HG03097 (cell line): ENCODE measurements around the gene BOLA2B.
"Not testable (repeated sequence)": the region's sequence is repeated elsewhere in the genome, so short reads cannot be mapped to it uniquely, and the experiment has no call there.

Experiments
- ATAC-seq: cut with Tn5 transposase; IDR thresholded peaks from one replicate; pipeline ENCODE4 v1.9.1; 2021; ENCODE audit not compliant: unreplicated experiment, low FRiP score

Gene BOLA2B

DNA sequence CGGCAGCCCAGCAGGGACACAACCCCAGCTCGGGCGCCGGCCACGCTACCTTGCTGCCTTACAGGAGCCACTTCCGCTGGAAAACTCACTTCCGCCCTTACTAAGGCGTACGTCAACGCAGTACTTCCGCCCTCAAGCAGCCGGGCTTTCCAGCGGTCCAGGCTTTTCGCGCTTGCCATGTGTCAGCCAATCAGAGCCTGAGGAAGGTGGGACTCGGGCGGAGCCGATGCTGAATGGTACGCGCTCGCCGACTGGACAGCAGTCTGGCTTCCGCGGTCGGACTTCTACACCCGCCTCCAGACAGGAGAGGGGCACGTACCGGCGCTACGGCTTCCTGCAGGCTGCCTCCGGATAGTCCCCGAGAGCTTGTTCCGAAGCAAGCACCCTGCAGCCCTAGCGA is at the start of gene BOLA2B, which contains the start of gene SLX1A:
Gene BOLA2B (minus strand): TSS at position 52 of the 400 bp plus-strand sequence. CDS start 71 bp downstream, outside the sequence.
Gene SLX1A (plus strand): TSS at position 261 of the 400 bp plus-strand sequence. CDS start 210 bp downstream, outside the sequence.
- peak; percentile 81 for ATAC-seq

DNA sequence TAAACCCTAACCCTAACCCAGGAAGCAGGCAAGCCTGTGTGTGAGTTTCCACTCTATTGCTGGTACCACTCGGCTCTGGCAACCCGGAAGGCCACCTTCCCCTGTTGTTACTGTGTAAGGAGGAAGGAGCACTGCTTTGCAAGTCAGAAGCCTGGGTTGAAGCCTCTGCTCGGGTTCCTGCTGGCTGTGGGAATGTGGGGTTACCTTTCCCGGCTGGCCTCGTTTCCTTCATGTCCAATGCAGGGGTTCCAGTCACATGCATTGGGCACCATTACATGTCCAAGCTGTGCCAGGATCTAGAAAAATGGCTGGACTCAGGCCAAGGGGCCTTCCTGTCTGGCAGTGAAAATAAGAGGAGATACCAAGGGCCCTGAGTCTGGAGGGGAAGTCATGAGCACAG is 23.6 kb upstream of the BOLA2B start:
- not testable (repeated sequence) for ATAC-seq

DNA sequence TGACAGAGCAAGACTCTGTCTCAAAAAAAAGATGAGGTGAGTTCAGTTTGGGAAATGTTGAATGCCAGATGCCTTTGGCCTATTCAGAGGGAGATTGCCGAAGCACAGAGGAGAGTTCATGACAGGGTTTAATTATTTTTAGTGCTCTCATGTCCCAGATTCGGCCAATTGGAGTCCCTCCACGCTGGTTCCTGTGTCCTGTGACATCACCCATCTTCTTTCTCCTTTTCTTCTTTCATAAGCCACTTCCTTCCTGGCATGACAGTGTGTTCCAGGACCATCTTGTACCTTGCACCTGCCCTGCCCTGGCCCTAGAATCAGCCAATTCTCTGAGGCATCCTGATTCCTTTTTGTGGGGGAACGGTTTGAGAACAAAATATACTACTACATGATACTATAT is 17.9 kb upstream of the BOLA2B start:
- not testable (repeated sequence) for ATAC-seq

- ATAC-seq = not testable (repeated sequence)
These were observed 15.6 kb upstream of the BOLA2B start for GRCh38 chr16:30209032-30209431.

DNA sequence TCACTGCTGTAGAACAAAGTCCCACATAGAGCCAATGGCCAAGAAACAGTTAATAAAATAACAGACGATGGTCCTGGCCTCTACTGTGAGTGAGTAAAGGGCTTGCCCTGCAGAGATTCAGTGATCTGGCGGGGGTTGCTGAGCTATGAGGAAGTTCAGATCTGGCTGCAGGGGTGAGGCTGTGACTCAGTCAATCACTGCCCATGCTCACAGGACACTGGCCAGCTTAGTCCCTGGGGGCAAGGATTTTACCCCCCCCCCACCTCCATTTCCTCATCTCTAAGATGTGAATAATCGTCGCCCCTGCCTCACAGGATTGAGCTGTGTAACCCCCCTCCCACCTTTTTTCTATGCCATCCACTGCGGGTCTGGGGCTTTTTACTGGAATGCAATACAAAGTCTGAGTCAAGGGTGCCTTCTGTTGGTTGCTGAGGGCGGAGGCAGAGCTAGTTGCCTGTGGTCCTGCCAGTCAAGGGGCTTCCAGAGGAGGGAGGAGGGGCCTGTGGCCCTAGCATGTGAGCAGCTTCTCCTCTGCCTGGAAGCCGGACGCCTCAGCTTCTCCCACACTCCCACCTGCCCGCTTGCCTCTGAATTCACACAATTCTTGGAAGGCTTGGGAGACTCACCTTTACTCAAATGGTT is 13.7 kb upstream of the BOLA2B start:
- not testable (repeated sequence) for ATAC-seq

- ATAC-seq = not testable (repeated sequence)
These were observed 12.8 kb upstream of the BOLA2B start for GRCh38 chr16:30206252-30206651.

GRCh38 chr16:30205541-30206236 is 12.2 kb upstream of the BOLA2B start:
- ATAC-seq = not testable (repeated sequence)

- not testable (repeated sequence) for ATAC-seq
These were observed 6.3 kb upstream of the BOLA2B start for GRCh38 chr16:30199608-30200343.

- ATAC-seq = not testable (repeated sequence)
These were observed 5.6 kb upstream of the BOLA2B start, which contains the start of gene SULT1A3 for GRCh38 chr16:30199049-30199448. Gene SULT1A3 (plus strand): TSS chr16:30199255. CDS start chr16:30200729, 1,474 bp downstream.

- ATAC-seq = not testable (repeated sequence)
These were observed 3.5 kb upstream of the BOLA2B start for GRCh38 chr16:30197001-30197400.

GRCh38 chr16:30194172-30194925 is 883 bp upstream of the BOLA2B start:
- ATAC-seq = peak; percentile 49

- ATAC-seq = peak; percentile 3
These were observed 368 bp downstream of the BOLA2B start for GRCh38 chr16:30193098-30193497.

GRCh38 chr16:30191158-30191557 is 2.3 kb downstream of the BOLA2B start:
- ATAC-seq = not testable (repeated sequence)

- ATAC-seq = no peak
These were observed 5.4 kb downstream of the BOLA2B start for GRCh38 chr16:30187971-30188561.

DNA sequence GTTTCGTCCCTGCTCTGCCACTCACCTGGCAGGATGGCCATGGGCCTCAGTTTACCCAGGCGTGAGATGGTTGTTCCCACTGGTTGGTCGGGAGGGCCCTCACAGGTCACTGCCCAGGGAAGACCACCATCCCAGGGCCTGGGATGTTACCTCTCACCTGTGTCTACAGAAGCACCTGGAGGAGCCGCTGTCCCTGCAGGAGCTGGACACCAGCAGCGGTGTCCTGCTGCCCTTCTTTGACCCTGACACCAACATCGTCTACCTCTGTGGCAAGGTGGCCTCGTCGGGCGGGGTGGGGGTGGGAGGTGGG is 6.0 kb downstream of the BOLA2B start:
- no peak for ATAC-seq

DNA sequence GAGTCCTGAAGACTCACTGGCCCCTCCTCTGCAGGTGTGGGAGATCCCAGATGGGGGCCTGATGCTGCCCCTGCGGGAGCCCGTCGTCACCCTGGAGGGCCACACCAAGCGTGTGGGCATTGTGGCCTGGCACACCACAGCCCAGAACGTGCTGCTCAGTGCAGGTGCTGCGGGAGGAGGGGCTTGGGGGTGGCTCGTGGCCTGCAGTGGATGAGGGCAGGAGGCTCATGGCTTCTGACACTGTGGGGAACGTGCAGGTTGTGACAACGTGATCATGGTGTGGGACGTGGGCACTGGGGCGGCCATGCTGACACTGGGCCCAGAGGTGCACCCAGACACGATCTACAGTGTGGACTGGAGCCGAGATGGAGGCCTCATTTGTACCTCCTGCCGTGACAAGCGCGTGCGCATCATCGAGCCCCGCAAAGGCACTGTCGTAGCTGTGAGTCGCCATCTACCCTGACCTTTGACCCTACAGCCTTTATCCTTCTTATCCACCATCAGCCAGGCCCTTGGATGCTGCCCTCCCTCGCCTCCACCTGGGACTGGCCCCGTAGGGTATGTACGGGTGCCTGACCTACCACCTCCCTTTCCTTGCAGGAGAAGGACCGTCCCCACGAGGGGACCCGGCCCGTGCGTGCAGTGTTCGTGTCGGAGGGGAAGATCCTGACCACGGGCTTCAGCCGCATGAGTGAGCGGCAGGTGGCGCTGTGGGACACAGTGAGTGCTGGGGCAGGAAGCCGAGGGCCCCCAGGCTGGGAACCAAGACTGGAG is 6.5 kb downstream of the BOLA2B start:
- no peak for ATAC-seq

DNA sequence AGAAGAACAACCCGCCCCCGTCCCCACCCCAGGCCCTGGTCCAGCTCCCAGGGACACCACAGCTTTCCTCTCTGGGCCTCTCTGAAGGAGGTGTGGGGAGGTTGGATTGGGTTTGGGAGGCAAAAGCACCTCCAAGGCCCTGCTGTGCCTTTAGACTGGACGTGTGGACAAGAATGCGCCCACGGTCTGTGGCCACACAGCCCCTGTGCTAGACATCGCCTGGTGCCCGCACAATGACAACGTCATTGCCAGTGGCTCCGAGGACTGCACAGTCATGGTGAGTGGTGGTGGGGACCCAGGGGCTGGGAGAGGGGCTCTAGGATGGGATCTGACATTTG is 7.1 kb downstream of the BOLA2B start:
- ATAC-seq = no peak

- no peak for ATAC-seq
These were observed 7.6 kb downstream of the BOLA2B start for GRCh38 chr16:30185683-30186421.
